Tibial nerve (tissue), 4 donors: ENCODE data around the gene CLOCK. TPM values are rescaled to one million over a fixed set of nuclear protein-coding genes. Genes with fewer than 3 reads are reported as not detected.

Experiments used
- DNase-seq, 2 donors: peaks; one replicate each; pipeline ENCODE4 v3.0.0-alpha.2; 2019; ENCODE audit warnings: low spot score in 2 of 2
- H3K27ac ChIP-seq, 4 donors: fragments of 200-600 bp; sonication (generic) in 3 of 4; one replicate each; pipeline ENCODE4 v1.5.1; 2017 to 2019; ENCODE audit warnings: mild to moderate bottlenecking in 1 of 4
- H3K27me3 ChIP-seq, 2 donors: fragments of 200-600 bp; sonication (generic) in 1 of 2; one replicate each; pipeline versions ENCODE4 v1.5.1 to v1.6.0; 2017 to 2019
- H3K36me3 ChIP-seq, 3 donors: fragments of 200-600 bp; sonication (generic); one replicate each; pipeline ENCODE4 v1.5.1; 2018 to 2019
- H3K4me1 ChIP-seq, 4 donors: fragments of 200-600 bp; sonication (generic) in 3 of 4; one replicate each; pipeline ENCODE4 v1.5.1; 2017 to 2019
- H3K4me3 ChIP-seq, 4 donors: fragments of 200-600 bp; sonication (generic) in 3 of 4; one replicate each; pipeline ENCODE4 v1.5.1; 2017 to 2019; ENCODE audit warnings: mild to moderate bottlenecking in 1 of 4, moderate library complexity in 1 of 4
- H3K9me3 ChIP-seq, 4 donors: fragments of 200-600 bp; sonication (generic) in 3 of 4; one replicate each; pipeline ENCODE4 v1.5.1; 2017 to 2019
- CTCF ChIP-seq, 5 experiments: fragments of 200-600 bp in 3 of 5; fragments of 450-650 bp in 2 of 5; sonication (generic) in 3 of 5; IDR thresholded peaks; one replicate each; pipeline ENCODE4 v1.5.1; 2016 to 2019; ENCODE audit warnings: antibody characterized with exemption in 5 of 5, mild to moderate bottlenecking in 3 of 5, moderate library complexity in 2 of 5
- EP300 ChIP-seq, 2 donors: sonication (generic); formaldehyde crosslinking; IDR thresholded peaks; one replicate each; pipeline ENCODE4 v1.6.1; 2017; ENCODE audit warnings: antibody characterized with exemption in 2 of 2, mild to moderate bottlenecking in 1 of 2
- POLR2A ChIP-seq, 2 donors: fragments of 450-650 bp; IDR thresholded peaks; one replicate each; pipeline ENCODE4 v1.6.1; 2017; ENCODE audit warnings: antibody characterized with exemption in 2 of 2, mild to moderate bottlenecking in 2 of 2, moderate library complexity in 2 of 2
- WGBS, 2 donors: methylation state at CpG; one replicate each; pipeline ENCODE4 v1.1.5; 2018; 5-methylcytosine and 5-hydroxymethylcytosine counted together
- total RNA-seq, 4 donors: library from RNA; depleted of rRNA; stranded (reverse); fragments of >200 nt; gene quantifications; one replicate each; pipeline ENCODE4 v1.1.0, GENCODE V29; 2016

Gene CLOCK
- total RNA-seq, 4 donors from 2014 or later = 17.8 to 48.0 (median 27.6) TPM

DNA sequence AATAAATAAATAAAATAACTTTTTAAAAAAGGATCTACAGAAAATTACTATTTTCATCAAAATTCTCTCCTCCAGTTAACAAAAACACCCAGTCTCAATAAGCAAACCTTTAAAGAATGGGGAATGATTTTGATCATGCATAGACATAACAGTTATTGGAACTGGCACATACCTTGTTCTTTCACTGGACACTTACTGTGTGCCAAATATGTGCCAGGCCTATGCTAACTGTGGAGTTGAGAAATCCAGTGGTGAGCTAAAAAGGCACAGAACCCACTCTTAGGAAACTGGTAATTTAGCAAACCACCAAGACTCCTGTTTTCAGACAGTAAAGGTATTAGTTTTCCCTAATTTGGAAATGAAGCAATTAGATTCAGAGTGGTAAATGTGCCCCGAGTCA, 39.1 kb downstream of the CLOCK start:
- WGBS, 2 donors = 86 to 88% methylated on average over 1 of the region's 1 CpG
- DNase-seq = no peak
- Histone ChIP-seq H3K36me3 (peaks cover 0 to 48% (median 0%) of the 10 kb centered on the region in 3 donors), H3K27ac (no peak overlapping the region), H3K27me3 (no peaks in the 10 kb centered on the region), H3K4me3 (no peak overlapping the region), H3K4me1 (no peaks in the 10 kb centered on the region), H3K9me3 (no peaks in the 10 kb centered on the region)
- TF ChIP-seq EP300 (IDR thresholded peaks at IDR 0.05) = no peak
- no peak for TF ChIP-seq CTCF (IDR thresholded peaks at IDR 0.05)
- TF ChIP-seq POLR2A (IDR thresholded peaks at IDR 0.05) = no peak

- peaks cover 0 to 46% (median 0%) of the 10 kb centered on the region in 3 donors for H3K36me3 ChIP-seq
- H3K27ac ChIP-seq = no peak overlapping the region
- H3K9me3 ChIP-seq = no peaks in the 10 kb centered on the region
- peaks cover 0 to 2% (median 0%) of the 10 kb centered on the region in 4 donors for H3K4me1 ChIP-seq
- DNase-seq = no peak
- no peak overlapping the region for H3K4me3 ChIP-seq
- WGBS, 2 donors = 82 to 89% methylated on average over 2 of the region's 2 CpGs
- TF ChIP-seq POLR2A (IDR thresholded peaks at IDR 0.05) (no peak), EP300 (IDR thresholded peaks at IDR 0.05) (no peak), CTCF (IDR thresholded peaks at IDR 0.05) (no peak)
- no peaks in the 10 kb centered on the region for H3K27me3 ChIP-seq
Observed at GRCh38 chr4:55503169-55503568, 43.5 kb downstream of the CLOCK start.

GRCh38 chr4:55500072-55500471, 46.6 kb downstream of the CLOCK start:
- Histone ChIP-seq H3K4me3 (no peak overlapping the region), H3K4me1 (peaks cover 0 to 12% (median 0%) of the 10 kb centered on the region in 4 donors), H3K9me3 (no peaks in the 10 kb centered on the region), H3K36me3 (peaks cover 0 to 31% (median 0%) of the 10 kb centered on the region in 3 donors), H3K27me3 (no peaks in the 10 kb centered on the region), H3K27ac (no peak overlapping the region)
- 88 to 92% methylated on average over 2 of the region's 2 CpGs for WGBS, 2 donors
- DNase-seq = no peak
- TF ChIP-seq POLR2A (IDR thresholded peaks at IDR 0.05) (no peak), EP300 (IDR thresholded peaks at IDR 0.05) (no peak), CTCF (IDR thresholded peaks at IDR 0.05) (no peak)

DNA sequence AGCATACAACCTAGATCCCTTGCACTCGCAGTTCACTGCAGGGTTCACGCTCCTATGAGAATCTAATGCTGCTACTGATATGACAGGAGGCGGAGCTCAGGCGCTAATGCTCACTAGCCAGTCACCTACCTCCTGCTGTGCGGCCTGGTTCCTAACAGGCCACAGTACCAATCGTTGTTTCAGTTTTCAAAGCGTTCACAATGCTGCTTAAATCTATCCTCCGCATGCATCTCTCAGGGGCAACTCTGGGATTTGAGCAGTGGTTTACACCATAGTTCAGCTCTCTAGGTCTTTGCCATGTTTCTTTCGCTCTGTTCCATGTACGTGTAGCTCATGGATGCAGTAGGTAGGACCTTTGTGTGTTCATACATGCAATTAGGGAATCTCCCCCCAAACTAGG, 47.2 kb downstream of the CLOCK start:
- H3K9me3 ChIP-seq = peaks cover 0 to 5% (median 0%) of the 10 kb centered on the region in 4 donors
- H3K27ac ChIP-seq = no peak overlapping the region
- no peak overlapping the region for H3K4me3 ChIP-seq
- peaks cover 0 to 32% (median 0%) of the 10 kb centered on the region in 3 donors for H3K36me3 ChIP-seq
- no peak for TF ChIP-seq CTCF (IDR thresholded peaks at IDR 0.05)
- TF ChIP-seq POLR2A (IDR thresholded peaks at IDR 0.05) = no peak
- H3K4me1 ChIP-seq = peaks cover 0 to 12% (median 0%) of the 10 kb centered on the region in 4 donors
- no peaks in the 10 kb centered on the region for H3K27me3 ChIP-seq
- DNase-seq = no peak
- 94 to 95% methylated on average over 10 of the region's 10 CpGs for WGBS, 2 donors

DNA sequence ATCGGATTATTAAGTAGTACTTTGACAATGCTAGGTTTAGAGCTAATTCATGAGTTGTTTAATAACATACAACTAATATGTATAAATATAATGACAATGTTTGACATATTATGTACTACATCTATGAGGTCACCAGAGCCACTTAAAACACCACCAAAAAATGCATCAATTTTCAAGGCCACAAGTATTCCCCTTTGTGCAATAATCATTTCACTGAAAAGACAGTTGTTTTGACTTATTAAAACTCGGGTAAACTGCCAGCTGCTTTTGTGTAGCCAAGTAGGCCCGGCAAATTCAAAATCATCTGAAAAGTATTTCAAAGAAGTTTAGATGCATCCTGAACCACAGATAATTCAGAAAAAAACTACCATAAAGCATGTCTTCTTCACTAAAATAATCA, 48.7 kb downstream of the CLOCK start:
- TF ChIP-seq EP300 (IDR thresholded peaks at IDR 0.05) (no peak), CTCF (IDR thresholded peaks at IDR 0.05) (no peak), POLR2A (IDR thresholded peaks at IDR 0.05) (no peak)
- no peaks in the 10 kb centered on the region for H3K27me3 ChIP-seq
- no peak overlapping the region for H3K27ac ChIP-seq
- H3K36me3 ChIP-seq = peaks cover 0 to 35% (median 0%) of the 10 kb centered on the region in 3 donors
- DNase-seq = no peak
- H3K4me1 ChIP-seq = peaks cover 0 to 12% (median 0%) of the 10 kb centered on the region in 4 donors
- H3K4me3 ChIP-seq = no peak overlapping the region
- peaks cover 0 to 6% (median 0%) of the 10 kb centered on the region in 4 donors for H3K9me3 ChIP-seq
- 25 to 39% methylated on average over 3 of the region's 3 CpGs for WGBS, 2 donors
